Loucy (cell line): ENCODE data around the gene CCDC186.

Source experiments
- H2AFZ ChIP-seq: fragments of 200-600 bp; sonication (generic); 2 replicates; pipeline ENCODE4 v1.6.0; 2016; ENCODE audit warnings: antibody characterized with exemption, mild to moderate bottlenecking, low read length, moderate library complexity
- H3F3A ChIP-seq: fragments of 200-600 bp; 2 replicates; pipeline ENCODE4 v1.6.0; 2016; ENCODE audit warnings: antibody characterized with exemption, low read depth, mild to moderate bottlenecking
- H3K27me3 ChIP-seq: fragments of 200-600 bp; sonication (generic); 2 replicates; pipeline ENCODE4 v1.6.1; 2014; ENCODE audit warnings: low read length, mild to moderate bottlenecking; ENCODE audit not compliant: insufficient read depth, poor library complexity, severe bottlenecking
- H3K36me3 ChIP-seq: fragments of 200-600 bp; sonication (generic); 2 replicates; pipeline ENCODE4 v1.6.1; 2016; ENCODE audit warnings: low read length; ENCODE audit not compliant: insufficient read depth
- H3K4me1 ChIP-seq: fragments of 200-600 bp; sonication (generic); 2 replicates; pipeline ENCODE4 v1.5.1; 2014; ENCODE audit warnings: low read length, mild to moderate bottlenecking; ENCODE audit not compliant: insufficient read depth, poor library complexity, severe bottlenecking
- H3K4me2 ChIP-seq: fragments of 200-600 bp; sonication (generic); 2 replicates; pipeline ENCODE4 v1.6.0; 2014; ENCODE audit warnings: antibody characterized with exemption, low read length, low read depth, mild to moderate bottlenecking; ENCODE audit not compliant: poor library complexity, severe bottlenecking
- H3K4me3 ChIP-seq: fragments of 200-600 bp; sonication (generic); 2 replicates; pipeline ENCODE4 v1.5.1; 2014; ENCODE audit warnings: low read length, mild to moderate bottlenecking, mixed read lengths; ENCODE audit not compliant: poor library complexity, severe bottlenecking
- H3K79me2 ChIP-seq: fragments of 200-600 bp; sonication (generic); 2 replicates; pipeline ENCODE4 v1.6.1; 2014; ENCODE audit warnings: low read length; ENCODE audit not compliant: insufficient read depth
- H3K9ac ChIP-seq: fragments of 200-600 bp; sonication (generic); 2 replicates; pipeline ENCODE4 v1.6.0; 2014; ENCODE audit warnings: mild to moderate bottlenecking, low read depth, low read length, moderate library complexity; ENCODE audit not compliant: poor library complexity, severe bottlenecking
- H3K9me2 ChIP-seq: fragments of 200-600 bp; sonication (generic); replicated peaks from 2 replicates; pipeline ENCODE4 v1.6.1; 2016; ENCODE audit warnings: low read depth, low read length, mixed read lengths
- H3K9me3 ChIP-seq: fragments of 200-600 bp; sonication (generic); 2 replicates; pipeline ENCODE4 v1.6.1; 2014; ENCODE audit warnings: mild to moderate bottlenecking, antibody characterized with exemption, low read length, low read depth; ENCODE audit not compliant: insufficient read depth
- H4K20me1 ChIP-seq: fragments of 200-600 bp; sonication (generic); 2 replicates; pipeline ENCODE4 v1.6.0; 2014; ENCODE audit warnings: antibody characterized with exemption, low read length, mild to moderate bottlenecking; ENCODE audit not compliant: insufficient read depth, poor library complexity, severe bottlenecking
- EZH2phosphoT487 ChIP-seq: fragments of 200-600 bp; IDR thresholded peaks from 2 replicates; pipeline ENCODE4 v1.6.1; 2018; ENCODE audit warnings: antibody characterized with exemption, mild to moderate bottlenecking, moderate library complexity, borderline replicate concordance
- TF ChIP-seq, protein P1 (sequence below): fragments of 200-600 bp; sonication (generic); conservative IDR thresholded peaks from 2 replicates; pipeline ENCODE4 v1.5.1; 2014; ENCODE audit warnings: mild to moderate bottlenecking, antibody characterized with exemption, low read length

Gene CCDC186

DNA sequence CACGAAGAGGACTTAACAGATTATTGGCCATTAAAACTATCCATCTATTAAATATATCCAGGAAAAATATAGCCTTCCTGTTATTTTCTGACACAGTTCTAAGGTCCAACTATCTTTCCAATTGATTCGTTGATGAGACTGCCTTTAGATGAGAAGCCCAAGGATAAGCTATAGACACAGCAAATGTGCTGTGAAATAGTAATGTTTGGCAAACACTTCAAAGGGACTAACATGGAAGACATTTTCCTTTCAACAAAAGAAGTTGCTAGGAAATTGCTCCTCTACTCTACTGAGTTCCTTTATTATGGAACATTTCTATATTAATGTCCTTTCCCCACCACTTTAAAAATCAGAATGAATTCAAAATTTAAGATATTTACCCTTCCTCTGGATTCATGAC is 38.5 kb downstream of the CCDC186 start:
- no peaks in the 10 kb centered on the region for H3K27me3 ChIP-seq
- H3K9me3 ChIP-seq: no peaks in the 10 kb centered on the region
- H3K79me2 ChIP-seq: no peaks in the 10 kb centered on the region
- no peak overlapping the region for H3K9ac ChIP-seq
- H3K9me2 ChIP-seq: no peaks in the 10 kb centered on the region
- H4K20me1 ChIP-seq: no peaks in the 10 kb centered on the region
- no peak overlapping the region for H3K4me3 ChIP-seq
- no peaks in the 10 kb centered on the region for H3K4me1 ChIP-seq
- no peak for TF ChIP-seq EZH2phosphoT487
- H3K4me2 ChIP-seq: no peak overlapping the region
- H3F3A ChIP-seq: no peaks in the 10 kb centered on the region
- H2AFZ ChIP-seq: no peak overlapping the region
- H3K36me3 ChIP-seq: peaks cover 71% of the 10 kb centered on the region

DNA sequence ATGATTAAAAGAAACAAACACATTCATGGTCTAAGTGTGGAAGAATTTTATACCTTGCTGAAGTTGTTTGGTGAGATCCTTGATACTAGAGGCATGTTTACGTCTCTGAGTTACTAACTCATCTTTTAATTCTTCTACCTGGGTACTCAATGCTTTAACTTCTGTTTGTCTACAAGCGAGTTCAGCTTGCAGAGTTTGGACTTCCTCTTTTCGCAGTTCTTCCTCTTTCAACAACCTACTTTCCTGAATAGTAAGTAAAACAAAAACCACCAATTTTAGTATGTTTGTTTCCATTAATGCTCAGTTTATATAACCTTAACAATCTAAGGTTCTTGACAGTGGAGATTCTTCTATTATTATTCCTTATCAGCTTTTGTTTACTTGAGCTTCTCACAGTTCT is 42.9 kb downstream of the CCDC186 start:
- Histone ChIP-seq H3K4me3 (no peak overlapping the region), H3K9me2 (no peaks in the 10 kb centered on the region), H3K4me2 (no peak overlapping the region), H3F3A (no peaks in the 10 kb centered on the region), H3K27me3 (no peaks in the 10 kb centered on the region), H3K9me3 (no peaks in the 10 kb centered on the region), H3K9ac (no peak overlapping the region), H3K4me1 (no peaks in the 10 kb centered on the region), H3K79me2 (no peaks in the 10 kb centered on the region), H4K20me1 (no peaks in the 10 kb centered on the region), H2AFZ (no peak overlapping the region), H3K36me3 (peaks cover 79% of the 10 kb centered on the region)
- TF ChIP-seq EZH2phosphoT487: no peak
- TF ChIP-seq, protein P1, sequence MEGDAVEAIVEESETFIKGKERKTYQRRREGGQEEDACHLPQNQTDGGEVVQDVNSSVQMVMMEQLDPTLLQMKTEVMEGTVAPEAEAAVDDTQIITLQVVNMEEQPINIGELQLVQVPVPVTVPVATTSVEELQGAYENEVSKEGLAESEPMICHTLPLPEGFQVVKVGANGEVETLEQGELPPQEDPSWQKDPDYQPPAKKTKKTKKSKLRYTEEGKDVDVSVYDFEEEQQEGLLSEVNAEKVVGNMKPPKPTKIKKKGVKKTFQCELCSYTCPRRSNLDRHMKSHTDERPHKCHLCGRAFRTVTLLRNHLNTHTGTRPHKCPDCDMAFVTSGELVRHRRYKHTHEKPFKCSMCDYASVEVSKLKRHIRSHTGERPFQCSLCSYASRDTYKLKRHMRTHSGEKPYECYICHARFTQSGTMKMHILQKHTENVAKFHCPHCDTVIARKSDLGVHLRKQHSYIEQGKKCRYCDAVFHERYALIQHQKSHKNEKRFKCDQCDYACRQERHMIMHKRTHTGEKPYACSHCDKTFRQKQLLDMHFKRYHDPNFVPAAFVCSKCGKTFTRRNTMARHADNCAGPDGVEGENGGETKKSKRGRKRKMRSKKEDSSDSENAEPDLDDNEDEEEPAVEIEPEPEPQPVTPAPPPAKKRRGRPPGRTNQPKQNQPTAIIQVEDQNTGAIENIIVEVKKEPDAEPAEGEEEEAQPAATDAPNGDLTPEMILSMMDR: no peak

DNA sequence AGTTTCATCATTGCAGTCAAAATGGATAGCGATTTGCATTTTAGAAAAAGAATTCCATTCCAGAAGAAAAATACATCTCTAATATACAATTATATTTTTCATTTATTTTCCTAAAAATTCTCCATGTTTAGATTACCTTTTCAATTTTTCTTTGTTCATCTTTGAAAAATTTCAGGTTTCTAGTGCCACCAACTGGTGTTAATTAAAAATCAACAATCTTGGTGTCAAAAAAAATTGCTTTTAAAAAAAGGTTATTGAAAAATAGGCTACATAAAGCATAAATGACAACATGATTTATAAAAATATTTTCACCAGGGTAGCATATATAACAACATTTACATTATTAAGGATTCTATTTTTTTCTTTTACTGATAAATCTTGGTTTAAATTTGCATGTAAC is 53.0 kb downstream of the CCDC186 start:
- no peaks in the 10 kb centered on the region for H4K20me1 ChIP-seq

DNA sequence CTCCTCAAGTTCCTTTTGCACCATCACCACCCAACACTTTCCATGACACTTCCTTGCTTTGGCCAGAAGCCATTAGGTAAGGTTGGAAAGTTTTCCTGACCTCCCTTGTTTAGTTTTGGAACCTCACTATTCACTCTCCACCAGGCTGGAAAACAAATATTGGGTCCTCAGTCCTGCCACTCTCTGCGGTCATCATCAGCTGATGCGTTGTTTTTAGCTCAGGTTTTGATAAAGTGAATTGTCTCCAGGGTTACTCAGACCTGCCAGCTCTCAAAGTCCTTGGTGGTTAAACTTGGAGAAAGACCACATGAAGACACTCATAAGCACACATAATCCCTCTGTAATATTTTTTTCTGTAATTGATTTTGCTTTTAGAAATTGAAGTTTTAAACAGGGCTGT is 55.5 kb downstream of the CCDC186 start:
- H3K4me2 ChIP-seq: no peak overlapping the region
- no peaks in the 10 kb centered on the region for H3K79me2 ChIP-seq
- no peaks in the 10 kb centered on the region for H3K9me3 ChIP-seq
- no peaks in the 10 kb centered on the region for H4K20me1 ChIP-seq
- no peaks in the 10 kb centered on the region for H3F3A ChIP-seq
- TF ChIP-seq, protein P1: no peak
- TF ChIP-seq EZH2phosphoT487: no peak
- no peaks in the 10 kb centered on the region for H3K27me3 ChIP-seq
- no peaks in the 10 kb centered on the region for H3K36me3 ChIP-seq
- no peak overlapping the region for H3K9ac ChIP-seq
- H3K4me3 ChIP-seq: no peak overlapping the region
- H2AFZ ChIP-seq: no peak overlapping the region
- H3K9me2 ChIP-seq: no peaks in the 10 kb centered on the region
- peaks cover 3% of the 10 kb centered on the region for H3K4me1 ChIP-seq

More for the DNA sequence above, 53.0 kb downstream of the CCDC186 start:
- Histone ChIP-seq H3K27me3 (no peaks in the 10 kb centered on the region), H3K4me3 (no peak overlapping the region), H3K9me2 (no peaks in the 10 kb centered on the region), H2AFZ (no peak overlapping the region), H3K9me3 (no peaks in the 10 kb centered on the region), H3K79me2 (no peaks in the 10 kb centered on the region), H3K36me3 (no peaks in the 10 kb centered on the region; the same call in 1 of the 2 replicates), H3F3A (no peaks in the 10 kb centered on the region), H3K9ac (no peak overlapping the region), H3K4me2 (no peak overlapping the region), H3K4me1 (no peaks in the 10 kb centered on the region)
- TF ChIP-seq, protein P1: peak; percentile 55
- no peak for TF ChIP-seq EZH2phosphoT487
